GM23338 (cell line): ENCODE data around the gene COPE. TPM values are rescaled to one million over a fixed set of nuclear protein-coding genes. Genes with fewer than 3 reads are reported as not detected.
A peak's percentile ranks its signal among the peaks of the same experiment; 100 is the strongest.

ENCODE experiments used
- ATAC-seq: fragments of 200-7000 bp; cut with Tn5 transposase; 3 replicates; pipeline ENCODE4 v1.9.1; 2020
- DNase-seq: peaks from one replicate; pipeline ENCODE4 v3.0.0-alpha.2; 2015; ENCODE audit warnings: low spot score
- H2AFZ ChIP-seq: fragments of 200-600 bp; sonication (generic); 2 replicates; pipeline ENCODE4 v1.8.0; 2016; ENCODE audit warnings: antibody characterized with exemption, mild to moderate bottlenecking, moderate library complexity
- H3F3A ChIP-seq: fragments of 200-600 bp; sonication (generic); replicated peaks from 2 replicates; pipeline ENCODE4 v1.8.0; 2017; ENCODE audit warnings: antibody characterized with exemption, mixed run types, low read depth
- H3K27ac ChIP-seq: fragments of 200-600 bp; sonication (generic); 2 replicates; pipeline ENCODE4 v1.6.1; 2016; ENCODE audit warnings: low read depth
- H3K27me3 ChIP-seq: fragments of 200-600 bp; sonication (generic); 2 replicates; pipeline ENCODE4 v1.8.0; 2016; ENCODE audit warnings: mild to moderate bottlenecking, mixed run types, moderate library complexity; ENCODE audit not compliant: insufficient read depth
- H3K36me3 ChIP-seq: fragments of 200-600 bp; sonication (generic); 2 replicates; pipeline ENCODE4 v1.8.0; 2016; ENCODE audit warnings: mild to moderate bottlenecking; ENCODE audit not compliant: insufficient read depth
- H3K4me1 ChIP-seq: fragments of 200-600 bp; sonication (generic); 2 replicates; pipeline ENCODE4 v1.8.0; 2016; ENCODE audit warnings: mild to moderate bottlenecking, moderate library complexity; ENCODE audit not compliant: insufficient read depth
- H3K4me2 ChIP-seq: fragments of 200-600 bp; sonication (generic); 2 replicates; pipeline ENCODE4 v1.7.1; 2017; ENCODE audit warnings: mixed run types
- H3K4me3 ChIP-seq: fragments of 200-600 bp; sonication (generic); 2 replicates; pipeline ENCODE4 v1.6.1; 2016; ENCODE audit warnings: mixed run types
- H3K79me2 ChIP-seq: fragments of 200-600 bp; sonication (generic); replicated peaks from 2 replicates; pipeline ENCODE4 v1.8.0; 2017; ENCODE audit warnings: mild to moderate bottlenecking; ENCODE audit not compliant: insufficient read depth
- H3K9me2 ChIP-seq: fragments of 200-600 bp; sonication (generic); 2 replicates; pipeline ENCODE4 v1.8.0; 2017; ENCODE audit not compliant: insufficient read depth
- H4K20me1 ChIP-seq: fragments of 200-600 bp; sonication (generic); replicated peaks from 2 replicates; pipeline ENCODE4 v1.8.0; 2017; ENCODE audit warnings: mild to moderate bottlenecking; ENCODE audit not compliant: insufficient read depth
- H3K27ac Mint-ChIP-seq: 2 replicates; pipeline ENCODE4 v1.8.0; 2020; ENCODE audit warnings: inconsistent platforms, mild to moderate bottlenecking, moderate library complexity, mixed read lengths
- H3K27me3 Mint-ChIP-seq: 3 replicates; pipeline ENCODE4 v1.8.0; 2022; ENCODE audit warnings: low read depth, mild to moderate bottlenecking, moderate library complexity, mixed read lengths, inconsistent platforms; ENCODE audit not compliant: insufficient read depth, poor library complexity
- H3K36me3 Mint-ChIP-seq: 3 replicates; pipeline ENCODE4 v1.8.0; 2021; ENCODE audit warnings: low read depth, mild to moderate bottlenecking, inconsistent platforms, moderate library complexity, mixed read lengths
- H3K4me1 Mint-ChIP-seq: 3 replicates; pipeline ENCODE4 v1.8.0; 2020; ENCODE audit warnings: mild to moderate bottlenecking, inconsistent platforms, mixed read lengths
- H3K4me3 Mint-ChIP-seq: 3 replicates; pipeline ENCODE4 v1.8.0; 2021; ENCODE audit warnings: moderate library complexity, mild to moderate bottlenecking, inconsistent platforms, mixed read lengths
- H3K9me3 Mint-ChIP-seq: 3 replicates; pipeline ENCODE4 v1.8.0; 2020; ENCODE audit warnings: moderate library complexity, mild to moderate bottlenecking, inconsistent platforms, mixed read lengths
- CREB1 ChIP-seq: fragments of 250-450 bp; sonication (Bioruptor Pico); IDR thresholded peaks from 2 replicates; pipeline ENCODE4 v1.5.0; 2020; ENCODE audit warnings: low read depth, mild to moderate bottlenecking, moderate library complexity
- ETS1 ChIP-seq: IDR thresholded peaks from 2 replicates; pipeline ENCODE4 v1.6.1; 2016; ENCODE audit warnings: antibody characterized with exemption
- EZH2 ChIP-seq: fragments of 200-600 bp; sonication (generic); IDR thresholded peaks from one replicate; pipeline ENCODE4 v1.8.0; 2017; ENCODE audit warnings: antibody characterized with exemption, mild to moderate bottlenecking, low read depth; ENCODE audit not compliant: unreplicated experiment
- EZH2phosphoT487 ChIP-seq: fragments of 200-600 bp; sonication (generic); IDR thresholded peaks from one replicate; pipeline ENCODE4 v1.8.1; 2018; ENCODE audit warnings: antibody characterized with exemption; ENCODE audit not compliant: unreplicated experiment
- JUNB ChIP-seq: IDR thresholded peaks from one replicate; pipeline ENCODE4 v1.6.1; 2016; ENCODE audit warnings: antibody characterized with exemption; ENCODE audit not compliant: unreplicated experiment
- NANOG ChIP-seq: IDR thresholded peaks from 2 replicates; pipeline ENCODE4 v1.6.1; 2016; ENCODE audit warnings: antibody characterized with exemption, borderline replicate concordance
- STAT1 ChIP-seq: IDR thresholded peaks from one replicate; pipeline ENCODE4 v1.6.1; 2016; ENCODE audit warnings: antibody characterized with exemption; ENCODE audit not compliant: unreplicated experiment
- ZNF462 ChIP-seq: fragments of 250-450 bp; sonication (Bioruptor Pico); IDR thresholded peaks from 2 replicates; pipeline ENCODE4 v1.5.0; 2020; ENCODE audit warnings: mild to moderate bottlenecking, moderate library complexity
- polyA plus RNA-seq: library from polyadenylated mRNA; unstranded; fragments of >200 nt; fragmentation: Nextera tagmentation; extraction: Ambion mirVana; gene quantifications from 2 replicates; pipeline ENCODE4 v1.2.1, GENCODE V29; 2016
- total RNA-seq: library from RNA; depleted of rRNA; stranded (reverse); fragments of >200 nt; shearing (Covaris generic); gene quantifications from 2 replicates; pipeline ENCODE4 v1.2.3, GENCODE V29; 2014

The COPE gene
- total and polyA plus RNA-seq, 2 experiments from 2014 or later: 263 TPM

DNA sequence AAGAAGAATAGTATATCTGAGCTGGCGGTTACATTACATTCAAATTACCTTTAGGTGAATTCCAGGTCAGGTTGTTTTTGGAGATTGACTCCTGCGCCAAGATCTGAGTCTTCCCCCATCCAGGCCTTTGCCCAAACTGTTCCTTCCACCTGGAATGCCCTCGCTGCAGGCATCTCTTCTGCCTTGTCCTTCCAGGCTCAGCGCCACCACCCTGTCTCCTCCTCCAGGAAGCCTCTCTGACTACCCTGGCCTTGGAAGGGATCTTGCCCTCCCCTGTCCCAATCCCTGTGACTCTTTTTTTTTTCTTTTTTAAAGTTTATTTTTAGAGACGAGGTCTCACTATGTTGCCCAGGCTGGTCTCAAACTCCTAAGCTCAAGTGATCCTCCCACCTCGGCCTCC lies 23.5 kb upstream of the COPE start:
- Histone ChIP-seq H4K20me1 (no peaks in the 10 kb centered on the region), H3K79me2 (0 out of 2 replicates have a peak, but pooled peaks cover 3% of the 10 kb centered on the region), H3K36me3 (no peaks in the 10 kb centered on the region), H3K9me2 (no peaks in the 10 kb centered on the region), H3K4me2 (no peak overlapping the region), H3K27me3 (peaks cover 5% of the 10 kb centered on the region; the same call in 1 of the 2 replicates), H3F3A (peaks cover 7% of the 10 kb centered on the region; the same call in 1 of the 2 replicates), H3K4me3 (no peak overlapping the region), H3K27ac (no peak overlapping the region), H2AFZ (no peak overlapping the region), H3K4me1 (peaks cover 9% of the 10 kb centered on the region)
- Mint-ChIP-seq H3K9me3 (no peaks in the 10 kb centered on the region), H3K27me3 (peaks cover 21% of the 10 kb centered on the region), H3K27ac (no peak overlapping the region), H3K4me3 (peak overlapping the region; percentile 62; the same call in 2 of the 3 replicates), H3K36me3 (peaks cover 29% of the 10 kb centered on the region), H3K4me1 (peaks cover 21% of the 10 kb centered on the region)
- DNase-seq (no peak), ATAC-seq (no peak)
- TF ChIP-seq ZNF462 (CRISPR knock-in tag) (no peak), EZH2 (no peak), STAT1 (no peak), CREB1 (CRISPR knock-in tag) (no peak), ETS1 (no peak), NANOG (no peak), JUNB (no peak), EZH2phosphoT487 (no peak)
